Prostate gland (tissue), 2 donors: Measurements from ENCODE around the gene CCR5. TPM values are rescaled to one million over a fixed set of nuclear protein-coding genes. Genes with fewer than 3 reads are reported as not detected.

ENCODE experiments used
- DNase-seq: peaks from one replicate; pipeline ENCODE4 v3.0.0-alpha.2; 2019; ENCODE audit warnings: low spot score
- H3K27ac ChIP-seq, 2 donors: fragments of 200-600 bp; sonication (generic); 2 replicates each; pipeline ENCODE4 v1.5.1; 2017 to 2019
- H3K27me3 ChIP-seq: fragments of 200-600 bp; sonication (generic); replicated peaks from 2 replicates; pipeline ENCODE4 v1.5.1; 2019; ENCODE audit not compliant: insufficient read depth
- H3K36me3 ChIP-seq, 2 donors: fragments of 200-600 bp; sonication (generic); 1 replicate in 1 of 2; 2 replicates in 1 of 2; pipeline versions ENCODE4 v1.5.1 to v1.8.1; 2017 to 2019
- H3K4me1 ChIP-seq: fragments of 200-600 bp; sonication (generic); replicated peaks from 2 replicates; pipeline ENCODE4 v1.5.1; 2019
- H3K4me3 ChIP-seq, 2 donors: fragments of 200-600 bp; sonication (generic); 2 replicates each; pipeline ENCODE4 v1.5.1; 2017 to 2019
- H3K9me3 ChIP-seq: fragments of 200-600 bp; sonication (generic); 2 replicates; pipeline ENCODE4 v1.5.1; 2017
- POLR2A ChIP-seq: fragments of 450-650 bp; IDR thresholded peaks from one replicate; pipeline ENCODE4 v1.6.1; 2016; ENCODE audit warnings: antibody characterized with exemption, mild to moderate bottlenecking
- POLR2AphosphoS5 ChIP-seq: sonication (generic); formaldehyde crosslinking; IDR thresholded peaks from one replicate; pipeline ENCODE4 v1.6.1; 2017; ENCODE audit warnings: antibody characterized with exemption
- whole genome bisulfite sequencing: methylation state at CpG from one replicate; pipeline ENCODE4 v1.1.5; 2018; 5-methylcytosine and 5-hydroxymethylcytosine counted together
- intact Hi-C: fragments of 100-400 bp; cut with DNase I; formaldehyde crosslinking; loops from one replicate; pipeline ENCODE4 v1.14.2; 2022
- total RNA-seq, 2 donors: library from RNA; depleted of rRNA; stranded (reverse); fragments of >200 nt; gene quantifications; one replicate each; pipeline ENCODE4 v1.1.0, GENCODE V29; 2016
- TF ChIP-seq, protein P1 (sequence below), 4 experiments: fragments of 200-600 bp in 2 of 4; fragments of 450-650 bp in 2 of 4; sonication (generic) in 2 of 4; IDR thresholded peaks; 1 replicate in 3 of 4; 2 replicates in 1 of 4; pipeline ENCODE4 v1.5.1; 2016 to 2019; ENCODE audit warnings: antibody characterized with exemption in 4 of 4, mild to moderate bottlenecking in 2 of 4, moderate library complexity in 2 of 4

CCR5 gene
- total RNA-seq, 2 donors from 2014 or later: 0.55 to 0.68 TPM

DNA sequence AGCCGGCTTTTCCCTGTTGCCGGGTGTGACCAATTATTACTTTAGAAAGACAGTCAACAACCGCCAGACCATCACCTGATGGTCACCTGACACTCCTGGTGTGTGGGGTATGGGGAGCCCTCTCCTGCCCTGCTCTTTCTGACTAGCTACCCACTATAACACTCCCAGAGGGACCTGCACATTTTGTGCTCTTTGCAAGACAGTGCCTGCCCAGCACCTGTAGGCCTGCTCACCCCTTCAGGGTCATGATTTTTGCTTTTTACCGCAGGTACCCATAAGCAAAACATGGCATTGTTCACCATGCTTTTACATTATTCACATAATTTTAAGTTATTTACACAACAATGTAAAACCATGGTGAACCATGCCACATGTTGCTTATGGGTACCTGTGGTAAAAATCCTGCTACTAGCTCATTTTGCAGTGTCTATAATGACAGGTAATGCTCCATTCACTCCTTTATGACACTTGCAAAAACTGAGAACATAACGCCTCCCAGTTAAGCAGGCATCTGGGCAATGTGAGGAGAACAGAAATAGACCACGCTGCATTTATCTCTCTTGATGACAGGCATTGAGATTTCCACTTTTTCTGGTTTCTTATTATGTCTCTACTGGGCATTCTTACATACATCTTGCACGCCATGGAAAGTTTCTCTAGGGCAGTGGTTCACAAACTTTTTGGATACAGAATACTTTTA, 46.2 kb downstream of the CCR5 start:
- H3K27ac ChIP-seq: no peak overlapping the region
- no peak for TF ChIP-seq POLR2AphosphoS5
- TF ChIP-seq, protein P1, sequence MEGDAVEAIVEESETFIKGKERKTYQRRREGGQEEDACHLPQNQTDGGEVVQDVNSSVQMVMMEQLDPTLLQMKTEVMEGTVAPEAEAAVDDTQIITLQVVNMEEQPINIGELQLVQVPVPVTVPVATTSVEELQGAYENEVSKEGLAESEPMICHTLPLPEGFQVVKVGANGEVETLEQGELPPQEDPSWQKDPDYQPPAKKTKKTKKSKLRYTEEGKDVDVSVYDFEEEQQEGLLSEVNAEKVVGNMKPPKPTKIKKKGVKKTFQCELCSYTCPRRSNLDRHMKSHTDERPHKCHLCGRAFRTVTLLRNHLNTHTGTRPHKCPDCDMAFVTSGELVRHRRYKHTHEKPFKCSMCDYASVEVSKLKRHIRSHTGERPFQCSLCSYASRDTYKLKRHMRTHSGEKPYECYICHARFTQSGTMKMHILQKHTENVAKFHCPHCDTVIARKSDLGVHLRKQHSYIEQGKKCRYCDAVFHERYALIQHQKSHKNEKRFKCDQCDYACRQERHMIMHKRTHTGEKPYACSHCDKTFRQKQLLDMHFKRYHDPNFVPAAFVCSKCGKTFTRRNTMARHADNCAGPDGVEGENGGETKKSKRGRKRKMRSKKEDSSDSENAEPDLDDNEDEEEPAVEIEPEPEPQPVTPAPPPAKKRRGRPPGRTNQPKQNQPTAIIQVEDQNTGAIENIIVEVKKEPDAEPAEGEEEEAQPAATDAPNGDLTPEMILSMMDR (IDR thresholded peaks at IDR 0.05): no peak
- no peak for TF ChIP-seq POLR2A
- H3K4me1 ChIP-seq: no peaks in the 10 kb centered on the region
- H3K27me3 ChIP-seq: no peaks in the 10 kb centered on the region
- H3K36me3 ChIP-seq: no peaks in the 10 kb centered on the region
- H3K9me3 ChIP-seq: no peaks in the 10 kb centered on the region
- no peak for DNase-seq
- 75% methylated on average over 7 of the region's 7 CpGs for WGBS
- intact Hi-C loops: no loop called here
- no peak overlapping the region for H3K4me3 ChIP-seq

DNA sequence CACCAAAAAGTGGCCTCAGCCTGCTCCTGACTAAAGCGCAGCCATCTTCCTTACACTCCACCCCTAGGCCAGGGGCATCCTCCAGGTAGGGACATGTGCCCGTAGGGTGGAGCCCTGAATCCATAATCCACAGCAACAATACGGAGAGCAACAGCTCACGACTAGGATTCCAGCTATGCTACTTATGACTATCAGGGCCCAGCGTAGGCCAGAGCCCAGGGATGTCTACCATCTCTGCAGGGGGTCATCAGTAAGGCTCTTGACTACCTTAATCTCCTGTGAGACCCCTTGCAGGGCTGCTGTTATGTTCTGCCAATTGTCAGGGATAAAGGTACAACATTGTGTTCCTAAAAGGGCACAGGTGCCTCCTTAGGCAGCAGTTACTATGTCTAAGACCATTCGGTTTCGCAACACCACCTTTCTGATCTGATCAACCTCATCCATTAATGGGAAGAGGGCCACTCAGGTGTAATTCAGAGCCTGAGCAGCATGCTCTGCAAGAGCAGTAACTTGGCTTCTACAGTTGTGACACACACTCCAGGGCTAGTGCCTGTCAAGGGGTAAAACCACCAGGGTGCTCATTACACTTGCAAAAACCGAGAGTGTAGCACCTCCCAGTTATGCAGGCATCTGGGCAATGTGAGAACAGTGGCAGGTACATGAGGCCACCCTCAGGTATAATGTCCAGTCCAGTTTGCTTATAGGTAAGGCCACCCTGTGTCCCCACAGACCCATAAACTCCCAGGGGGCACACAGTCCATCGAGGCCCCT, 47.3 kb downstream of the CCR5 start:
- H3K27me3 ChIP-seq: no peaks in the 10 kb centered on the region
- no peaks in the 10 kb centered on the region for H3K9me3 ChIP-seq
- no peak overlapping the region for H3K4me3 ChIP-seq
- DNase-seq: no peak
- no peaks in the 10 kb centered on the region for H3K36me3 ChIP-seq
- intact Hi-C loops: no loop called here
- no peaks in the 10 kb centered on the region for H3K4me1 ChIP-seq
- WGBS: 85% methylated on average over 9 of the region's 9 CpGs
- TF ChIP-seq POLR2A (no peak), POLR2AphosphoS5 (no peak)
- TF ChIP-seq, protein P1 (IDR thresholded peaks at IDR 0.05): no peak
- H3K27ac ChIP-seq: no peak overlapping the region

DNA sequence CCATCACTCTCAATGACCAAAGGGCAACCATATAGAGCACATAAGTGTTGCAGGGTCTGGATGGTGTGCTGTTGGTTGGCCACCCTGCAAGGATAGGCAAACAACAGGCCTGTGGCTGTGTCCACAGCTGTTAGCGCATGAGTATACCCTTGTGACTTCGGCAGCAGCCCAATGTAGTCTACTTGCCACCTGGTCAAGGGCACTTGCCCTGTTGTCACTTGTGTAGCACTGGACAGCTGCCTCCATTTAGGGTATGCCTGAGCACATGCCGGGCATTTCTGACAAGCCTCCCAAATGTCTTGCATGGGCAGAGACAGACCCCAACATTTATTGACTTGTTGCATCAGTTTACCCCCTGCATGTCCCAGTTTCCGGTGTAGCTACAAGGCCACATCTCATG, 49.1 kb downstream of the CCR5 start:
- no peak overlapping the region for H3K27ac ChIP-seq
- H3K9me3 ChIP-seq: no peaks in the 10 kb centered on the region
- H3K4me3 ChIP-seq: no peak overlapping the region
- intact Hi-C loops: no loop called here
- 94% methylated on average over 4 of the region's 4 CpGs for WGBS
- H3K36me3 ChIP-seq: no peaks in the 10 kb centered on the region
- DNase-seq: no peak
- no peaks in the 10 kb centered on the region for H3K4me1 ChIP-seq
- no peak for TF ChIP-seq POLR2AphosphoS5
- TF ChIP-seq, protein P1 (IDR thresholded peaks at IDR 0.05): no peak
- TF ChIP-seq POLR2A: no peak
- no peaks in the 10 kb centered on the region for H3K27me3 ChIP-seq

DNA sequence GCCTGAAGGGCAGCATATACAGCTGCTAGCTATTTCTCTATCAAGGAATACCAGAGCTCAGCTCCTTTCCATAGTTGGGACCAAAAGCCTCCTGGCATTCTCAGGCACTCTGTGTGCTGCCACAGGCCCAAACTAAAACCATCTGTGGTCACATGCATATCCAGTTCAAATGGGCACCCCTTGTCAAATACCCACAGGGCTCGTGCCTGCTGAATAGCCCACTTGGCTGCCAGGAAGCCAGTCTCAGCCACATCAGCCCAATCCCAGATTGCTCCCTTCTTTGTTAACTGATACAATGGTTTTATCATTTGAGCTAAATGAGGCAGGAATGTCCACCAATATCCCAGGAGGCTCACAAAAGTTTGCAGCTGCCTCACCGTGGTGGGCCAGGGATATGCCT, 50.2 kb downstream of the CCR5 start:
- no peaks in the 10 kb centered on the region for H3K36me3 ChIP-seq
- H3K9me3 ChIP-seq: no peaks in the 10 kb centered on the region
- intact Hi-C loops: no loop called here
- 82% methylated on average over 2 of the region's 2 CpGs for WGBS
- no peaks in the 10 kb centered on the region for H3K27me3 ChIP-seq
- DNase-seq: no peak
- H3K27ac ChIP-seq: no peak overlapping the region
- TF ChIP-seq, protein P1 (IDR thresholded peaks at IDR 0.05): no peak
- TF ChIP-seq POLR2AphosphoS5 (no peak), POLR2A (no peak)
- H3K4me3 ChIP-seq: no peak overlapping the region
- no peaks in the 10 kb centered on the region for H3K4me1 ChIP-seq

DNA sequence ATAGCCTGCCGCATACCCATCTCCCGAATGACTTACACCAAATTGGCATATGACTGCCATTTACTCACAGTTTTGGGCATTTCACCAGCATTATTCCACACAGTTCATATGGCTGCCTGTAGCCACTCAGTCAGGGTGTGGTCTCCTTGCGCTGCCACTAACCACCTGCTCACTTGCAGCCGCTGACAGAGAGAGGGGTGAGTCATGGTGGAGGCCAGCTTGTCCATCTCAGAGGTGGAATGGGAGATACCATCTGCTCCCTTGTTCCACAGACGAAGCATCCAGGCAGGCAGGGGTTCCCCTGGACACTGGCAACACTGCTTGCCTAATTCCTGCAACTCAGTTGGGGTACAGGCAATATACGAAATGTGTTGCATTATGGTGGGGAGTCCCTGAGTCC, 51.9 kb downstream of the CCR5 start:
- no peak for DNase-seq
- Histone ChIP-seq H3K36me3 (no peaks in the 10 kb centered on the region), H3K27me3 (no peaks in the 10 kb centered on the region), H3K27ac (no peak overlapping the region), H3K4me3 (no peak overlapping the region), H3K9me3 (no peaks in the 10 kb centered on the region), H3K4me1 (no peaks in the 10 kb centered on the region)
- TF ChIP-seq POLR2A (no peak), POLR2AphosphoS5 (no peak)
- TF ChIP-seq, protein P1 (IDR thresholded peaks at IDR 0.05): no peak
- WGBS: 99% methylated on average over 6 of the region's 6 CpGs
- intact Hi-C loops: no loop called here
